OCI-LY7 (cell line): ENCODE measurements around the gene ANAPC10. TPM values are rescaled to one million over a fixed set of nuclear protein-coding genes. Genes with fewer than 3 reads are reported as not detected.

ENCODE experiments used
- BruUV-seq: library from RNA; stranded (reverse); fragments of 400-500 nt; replicated peaks from 2 replicates; lab custom pipeline; 2021; lab: Mats Ljungman, UMichigan
- CTCF ChIA-PET: fragments of 300-600 bp; sonication (Branson Sonifier 250); formaldehyde crosslinking; loops from one replicate; lab custom pipeline; 2022; ENCODE audit warnings: antibody characterized with exemption; ENCODE audit not compliant: unreplicated experiment; lab: Charles Lee
- POLR2A ChIA-PET: fragments of 300-600 bp; sonication (Branson Sonifier 250); formaldehyde crosslinking; loops from one replicate; lab custom pipeline; 2022; ENCODE audit warnings: antibody characterized with exemption; lab: Charles Lee
- DNase-seq: peaks from one replicate; pipeline ENCODE4 v3.0.0-alpha.2; 2015; ENCODE audit warnings: low spot score
- H2AFZ ChIP-seq: fragments of 200-600 bp; sonication (generic), shearing (Covaris generic); 2 replicates; pipeline ENCODE4 v1.6.1; 2014; ENCODE audit warnings: mild to moderate bottlenecking, antibody characterized with exemption, low read length, moderate library complexity
- H3K27ac ChIP-seq: fragments of 200-600 bp; sonication (generic); 2 replicates; pipeline ENCODE4 v1.5.1; 2014; ENCODE audit warnings: mixed run types, low read depth, mild to moderate bottlenecking, moderate library complexity, low read length, inconsistent platforms; ENCODE audit not compliant: poor library complexity, severe bottlenecking
- H3K36me3 ChIP-seq: fragments of 200-600 bp; sonication (generic); 2 replicates; pipeline ENCODE4 v1.6.1; 2014; ENCODE audit warnings: mild to moderate bottlenecking, antibody characterized with exemption, low read length, moderate library complexity, mixed read lengths; ENCODE audit not compliant: insufficient read depth
- H3K4me1 ChIP-seq: fragments of 200-600 bp; sonication (generic); 2 replicates; pipeline ENCODE4 v1.5.1; 2014; ENCODE audit warnings: mild to moderate bottlenecking, low read length; ENCODE audit not compliant: insufficient read depth, poor library complexity, severe bottlenecking
- H3K4me2 ChIP-seq: fragments of 200-600 bp; sonication (generic); 2 replicates; pipeline ENCODE4 v1.6.1; 2014; ENCODE audit warnings: mild to moderate bottlenecking, low read length
- H3K4me3 ChIP-seq: fragments of 200-600 bp; sonication (generic); 2 replicates; pipeline ENCODE4 v1.5.1; 2014; ENCODE audit warnings: mild to moderate bottlenecking, low read depth, low read length; ENCODE audit not compliant: poor library complexity, severe bottlenecking
- H3K79me2 ChIP-seq: fragments of 200-600 bp; sonication (generic); 2 replicates; pipeline ENCODE4 v1.6.1; 2016; ENCODE audit warnings: low read depth, mild to moderate bottlenecking, low read length, moderate library complexity, mixed read lengths; ENCODE audit not compliant: insufficient read depth
- H3K9me2 ChIP-seq: fragments of 200-600 bp; sonication (generic); 2 replicates; pipeline ENCODE4 v1.6.1; 2016; ENCODE audit warnings: mild to moderate bottlenecking, low read length, mixed read lengths; ENCODE audit not compliant: insufficient read depth
- H3K9me3 ChIP-seq: fragments of 200-600 bp; sonication (generic); 2 replicates; pipeline ENCODE4 v1.6.1; 2014; ENCODE audit warnings: mild to moderate bottlenecking, mixed run types, low read length, mixed read lengths
- H4K20me1 ChIP-seq: fragments of 200-600 bp; sonication (generic); 2 replicates; pipeline ENCODE4 v1.6.1; 2014; ENCODE audit warnings: mild to moderate bottlenecking, antibody characterized with exemption, low read length, moderate library complexity, mixed read lengths; ENCODE audit not compliant: insufficient read depth
- CTCF ChIP-seq: fragments of 200-600 bp; sonication (generic); conservative IDR thresholded peaks from 2 replicates; pipeline ENCODE4 v1.5.1; 2014; ENCODE audit warnings: mild to moderate bottlenecking, antibody characterized with exemption, low read length, moderate library complexity, mixed read lengths
- EZH2phosphoT487 ChIP-seq: fragments of 200-600 bp; sonication (generic); IDR thresholded peaks from 2 replicates; pipeline ENCODE4 v1.6.1; 2018; ENCODE audit warnings: low read depth, borderline replicate concordance, mild to moderate bottlenecking, mixed run types, antibody characterized with exemption, low read length, moderate library complexity, mixed read lengths
- intact Hi-C: fragments of 100-400 bp; cut with micrococcal nuclease; formaldehyde crosslinking; loops from one replicate; pipeline ENCODE4 v1.10.0; 2022; ENCODE audit not compliant: unreplicated experiment
- total RNA-seq, 2 experiments: library from RNA; depleted of rRNA in 1 of 2; stranded (reverse); fragments of >200 nt in 1 of 2; shearing (Covaris generic) in 1 of 2; gene quantifications; 2 replicates each; pipeline ENCODE4 v1.2.3, GENCODE V29; 2014 to 2022

The ANAPC10 gene
- total RNA-seq, 2 experiments from 2014 or later, result 31.6 to 34.1 TPM

- no peak for DNase-seq
- H3K9me2 ChIP-seq, result no peaks in the 10 kb centered on the region
- TF ChIP-seq CTCF (no peak), EZH2phosphoT487 (no peak)
- no peaks in the 10 kb centered on the region for H3K9me3 ChIP-seq
- no peak overlapping the region for H2AFZ ChIP-seq
- H3K79me2 ChIP-seq, result peaks cover 57% of the 10 kb centered on the region; the same call in 1 of the 2 replicates
- peaks cover 94% of the 10 kb centered on the region for H3K36me3 ChIP-seq
- ChIA-PET CTCF (no interaction called here), POLR2A (no interaction called here)
- no TSS peak for BruUV-seq
- no peak overlapping the region for H3K4me2 ChIP-seq
- no peaks in the 10 kb centered on the region for H4K20me1 ChIP-seq
- H3K4me1 ChIP-seq, result no peaks in the 10 kb centered on the region
- H3K27ac ChIP-seq, result no peak overlapping the region
- intact Hi-C loops, result no loop called here
- H3K4me3 ChIP-seq, result no peak overlapping the region
Measured at GRCh38 chr4:145081756-145082155, 16.2 kb downstream of the ANAPC10 start.

GRCh38 chr4:145076469-145076855, 21.5 kb downstream of the ANAPC10 start:
- BruUV-seq, result no TSS peak
- H4K20me1 ChIP-seq, result no peaks in the 10 kb centered on the region
- no peak overlapping the region for H3K27ac ChIP-seq
- POLR2A ChIA-PET, result interaction anchor here (0.9 kb wide), 1 partner anchor 8 kb away, joined by 3 read pairs; no protein-coding TSS in a partner anchor
- no peaks in the 10 kb centered on the region for H3K9me3 ChIP-seq
- H3K4me2 ChIP-seq, result no peak overlapping the region
- intact Hi-C loops, result no loop called here
- DNase-seq, result no peak
- H3K36me3 ChIP-seq, result peaks cover 68% of the 10 kb centered on the region
- no peak overlapping the region for H2AFZ ChIP-seq
- H3K4me3 ChIP-seq, result no peak overlapping the region
- CTCF ChIA-PET, result interaction anchor here (0.7 kb wide), 1 partner anchor 854 kb away, joined by 3 read pairs; no protein-coding TSS in a partner anchor
- H3K79me2 ChIP-seq, result peaks cover 35% of the 10 kb centered on the region; the same call in 1 of the 2 replicates
- no peaks in the 10 kb centered on the region for H3K4me1 ChIP-seq
- TF ChIP-seq CTCF, result no peak
- TF ChIP-seq EZH2phosphoT487, result no peak
- H3K9me2 ChIP-seq, result no peaks in the 10 kb centered on the region

- DNase-seq, result no peak
- Histone ChIP-seq H3K4me1 (no peaks in the 10 kb centered on the region), H3K79me2 (peaks cover 35% of the 10 kb centered on the region; the same call in 1 of the 2 replicates), H3K36me3 (peaks cover 63% of the 10 kb centered on the region), H3K4me3 (no peak overlapping the region), H2AFZ (no peak overlapping the region), H3K9me3 (no peaks in the 10 kb centered on the region), H4K20me1 (no peaks in the 10 kb centered on the region), H3K27ac (no peak overlapping the region), H3K9me2 (no peaks in the 10 kb centered on the region), H3K4me2 (no peak overlapping the region)
- ChIA-PET POLR2A (interaction anchor here (0.9 kb wide), 1 partner anchor 8 kb away, joined by 3 read pairs; no protein-coding TSS in a partner anchor), CTCF (no interaction called here)
- BruUV-seq, result no TSS peak
- TF ChIP-seq CTCF, result no peak
- no peak for TF ChIP-seq EZH2phosphoT487
- intact Hi-C loops, result no loop called here
Measured at GRCh38 chr4:145075742-145076468, 22.1 kb downstream of the ANAPC10 start.
